PFSK-1 (cell line): ENCODE results near the gene PATL2.

Source experiments
- POLR2AphosphoS5 ChIP-seq: IDR thresholded peaks from 2 replicates; pipeline ENCODE4 v1.6.1; 2012; ENCODE audit warnings: low read depth, mild to moderate bottlenecking, control low read depth, low read length, moderate library complexity
- SIN3A ChIP-seq: IDR thresholded peaks from 2 replicates; pipeline ENCODE4 v1.6.1; 2012; ENCODE audit warnings: mild to moderate bottlenecking, low read length, moderate library complexity, borderline replicate concordance; ENCODE audit not compliant: insufficient read depth
- TAF1 ChIP-seq: IDR thresholded peaks from 2 replicates; pipeline ENCODE4 v1.6.1; 2012; ENCODE audit warnings: low read length, control low read depth, borderline replicate concordance; ENCODE audit not compliant: insufficient read depth

GRCh38 chr15:44715142-44715796, 4.1 kb upstream of the PATL2 start:
- TF ChIP-seq SIN3A (no peak), TAF1 (no peak), POLR2AphosphoS5 (no peak)
